HG03354 (cell line): Measurements from ENCODE around the gene PARD3B.

Source experiments
- ATAC-seq: cut with Tn5 transposase; IDR thresholded peaks from one replicate; pipeline ENCODE4 v1.9.1; 2021; ENCODE audit warnings: mild to moderate bottlenecking; ENCODE audit not compliant: unreplicated experiment, poor library complexity, severe bottlenecking

Gene PARD3B

DNA sequence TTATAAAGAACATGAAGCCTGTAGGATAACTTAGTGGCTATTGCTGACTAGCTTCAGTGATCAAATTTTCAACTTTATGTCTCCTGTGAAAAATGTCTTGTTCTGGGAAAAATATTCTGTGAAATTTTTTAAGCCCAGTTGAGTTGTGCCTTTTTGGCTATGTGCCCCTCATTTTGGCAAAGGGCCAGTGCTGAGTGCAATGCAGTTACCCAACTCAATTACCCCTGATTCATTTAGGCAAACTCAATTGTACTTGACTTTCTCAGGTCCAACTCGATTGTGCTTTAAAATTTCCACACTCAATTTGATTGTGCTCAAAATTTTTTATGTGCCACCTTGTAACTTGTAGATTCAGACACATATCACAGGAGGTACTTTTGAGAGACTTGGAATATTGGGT, 588.3 kb downstream of the PARD3B start:
- ATAC-seq = no peak

DNA sequence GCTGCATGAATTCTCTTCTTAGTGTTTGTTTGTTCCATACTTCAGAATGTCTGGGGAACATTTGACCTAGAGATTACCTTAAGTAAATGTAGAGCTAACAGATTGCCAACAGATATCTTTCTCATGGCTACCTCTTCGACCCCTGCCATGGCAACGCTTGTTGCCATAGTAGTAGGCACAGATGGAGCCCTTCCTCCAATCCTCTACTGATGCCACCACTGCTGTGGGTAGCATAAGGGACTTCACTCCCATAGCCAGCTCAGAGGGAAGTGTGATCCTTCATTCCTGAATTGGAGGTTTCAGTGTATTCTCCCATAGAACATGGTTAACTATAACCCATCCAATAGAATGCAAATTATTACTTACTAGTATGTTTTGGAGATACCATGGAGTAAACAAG, 593.5 kb downstream of the PARD3B start:
- ATAC-seq = no peak

DNA sequence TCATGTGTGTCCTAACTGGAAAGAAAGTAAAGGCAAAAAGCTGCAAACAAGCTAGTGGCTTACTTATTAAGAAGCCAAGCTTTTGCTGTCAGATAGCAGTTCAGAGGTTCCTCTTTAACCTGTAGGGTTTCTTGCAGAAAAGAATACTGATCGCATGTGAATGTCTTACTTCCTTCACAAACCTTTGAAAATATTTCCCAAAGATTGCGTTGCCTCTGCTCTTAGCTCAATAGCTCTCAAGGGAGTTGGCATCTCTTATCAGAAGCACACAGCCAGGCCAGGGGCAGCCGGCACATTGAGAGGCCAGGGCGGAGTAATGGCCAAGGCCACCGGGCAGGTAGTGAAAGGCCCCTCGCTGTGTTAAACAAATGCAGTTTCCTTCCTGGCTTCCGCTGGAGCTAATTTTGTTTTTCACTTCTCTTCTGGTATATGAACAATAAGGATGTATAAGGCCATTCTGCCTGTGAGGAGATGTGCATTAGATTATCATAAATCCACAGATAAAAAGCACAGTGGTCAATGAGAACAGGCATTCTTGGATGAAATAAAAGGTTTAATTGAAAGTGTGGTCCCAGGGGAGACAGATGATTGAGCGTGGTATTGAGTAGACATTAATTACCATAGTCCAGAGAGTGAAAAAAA, 594.7 kb downstream of the PARD3B start:
- peak; percentile 88 for ATAC-seq

DNA sequence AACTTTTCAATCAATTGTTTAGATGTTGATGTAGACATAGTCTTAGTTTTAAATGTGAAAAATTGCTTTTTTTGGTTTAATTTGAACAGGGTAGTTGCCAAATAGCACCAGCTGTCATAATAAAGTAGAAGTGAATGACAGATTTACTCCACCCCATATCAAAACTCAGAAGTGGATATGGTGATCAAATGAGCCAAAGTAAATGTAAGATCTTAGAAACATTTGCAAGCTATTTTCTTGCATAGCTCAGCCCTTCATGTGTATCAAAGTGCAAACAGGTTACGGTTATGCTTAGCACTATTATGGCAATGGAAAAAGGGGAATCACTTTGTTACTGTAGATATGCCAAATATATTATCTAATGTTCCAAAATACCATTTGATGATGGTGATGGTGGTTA, 596.1 kb downstream of the PARD3B start:
- no peak for ATAC-seq

DNA sequence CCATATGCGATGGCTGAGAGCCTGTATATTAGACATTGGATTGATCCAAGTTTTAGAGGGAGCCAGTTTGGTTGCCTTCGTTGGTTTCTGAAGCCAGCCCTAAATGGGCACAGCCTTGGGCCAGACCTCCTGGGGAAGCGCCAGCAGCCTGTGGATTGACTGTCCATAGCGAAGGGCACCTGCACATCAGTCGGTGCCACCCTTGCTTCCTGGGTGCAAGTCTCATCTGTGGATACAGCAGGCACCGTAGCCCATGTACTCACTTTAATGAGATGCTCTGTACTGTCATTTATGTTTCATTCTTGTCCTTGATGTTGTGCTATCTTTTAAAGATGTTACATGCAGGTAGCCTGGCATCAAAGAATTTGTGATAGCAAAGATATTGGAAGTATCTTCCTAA, 600.6 kb downstream of the PARD3B start:
- ATAC-seq = no peak

DNA sequence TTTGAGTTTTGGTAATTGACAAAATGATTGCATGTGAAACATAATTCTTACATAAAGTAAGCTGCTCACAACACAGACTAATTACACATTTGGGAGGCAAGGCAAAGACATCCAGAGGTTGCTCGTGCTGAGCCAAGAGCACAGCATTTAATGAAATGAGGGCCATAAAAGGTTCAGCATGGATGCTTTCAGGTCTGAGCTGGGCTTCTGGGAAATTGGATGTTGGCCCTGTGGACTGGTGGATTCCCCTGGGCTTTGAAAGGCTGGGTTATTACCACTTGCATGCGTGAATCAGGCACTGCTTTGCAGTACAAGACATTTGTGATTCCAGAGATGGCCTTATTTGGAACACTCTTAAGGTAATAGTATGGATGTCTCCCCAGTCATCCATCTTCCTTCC, 603.5 kb downstream of the PARD3B start:
- no peak for ATAC-seq

DNA sequence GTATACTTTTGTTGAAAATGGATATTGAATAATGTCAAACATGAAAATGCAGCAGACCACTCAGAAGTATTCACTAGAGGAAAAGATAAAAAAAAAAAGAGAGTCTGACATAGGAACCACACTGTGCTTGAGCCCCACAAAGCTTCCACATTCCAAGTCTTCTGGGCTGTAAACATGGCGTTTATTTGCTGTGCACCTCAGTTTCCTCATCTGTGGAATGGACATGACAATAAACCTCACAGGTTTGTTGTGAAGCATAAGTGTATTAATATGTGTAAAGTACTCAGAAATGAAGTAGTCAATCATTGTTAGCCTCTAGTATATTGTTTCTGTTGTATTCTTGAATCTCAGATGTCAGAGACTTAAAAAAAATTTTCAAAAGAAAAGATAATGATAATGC, 611.2 kb downstream of the PARD3B start:
- no peak for ATAC-seq

DNA sequence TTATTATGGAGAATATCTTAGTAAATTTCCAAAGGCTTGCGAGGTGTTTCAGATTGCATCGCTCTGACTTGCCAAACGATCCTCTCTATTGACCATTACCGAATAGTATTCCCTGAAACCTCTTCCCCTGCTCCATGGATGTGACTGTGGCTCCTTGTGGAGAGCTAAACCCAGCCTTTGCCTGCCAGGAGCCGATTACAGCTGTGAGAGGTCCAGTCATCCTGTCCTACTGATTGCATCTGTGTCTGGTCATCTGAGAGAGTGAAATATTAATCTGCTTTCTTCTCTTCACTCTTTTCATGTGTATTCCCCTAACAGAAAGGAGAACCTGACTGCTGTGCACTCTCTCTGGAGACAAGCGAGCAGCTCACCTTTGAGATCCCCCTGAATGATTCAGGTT, 613.1 kb downstream of the PARD3B start:
- ATAC-seq = no peak

DNA sequence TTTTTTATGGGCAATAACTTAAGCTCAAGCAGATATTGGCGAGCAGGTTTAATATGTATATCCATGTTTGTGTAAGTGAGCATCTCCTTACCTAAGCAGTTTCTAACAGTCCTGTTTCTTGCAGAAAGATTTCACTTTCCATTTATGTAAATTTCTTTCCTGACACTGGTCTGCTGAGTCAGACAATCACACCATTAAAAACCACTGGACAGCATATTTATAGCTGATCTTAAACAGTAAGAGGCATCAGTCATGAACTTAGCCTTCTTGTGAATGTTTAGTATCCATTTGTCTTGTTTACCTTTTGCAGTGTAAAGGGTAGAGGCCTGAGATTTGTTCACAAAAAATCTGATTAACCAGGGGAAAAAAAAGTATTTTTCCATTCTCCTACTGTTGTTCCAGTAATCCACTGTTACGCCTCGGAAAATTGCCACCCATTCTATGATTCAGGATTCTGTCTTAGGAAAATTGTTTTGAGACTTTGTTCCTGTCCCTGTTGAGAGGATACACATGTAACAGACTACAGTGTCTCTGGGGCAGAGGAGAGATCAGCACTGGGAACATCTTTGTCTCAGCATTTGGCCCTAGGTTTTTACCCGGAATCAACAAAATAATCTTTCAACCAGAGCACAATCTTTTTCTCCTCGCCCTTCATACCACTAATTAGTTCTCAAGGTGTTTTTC, 616.0 kb downstream of the PARD3B start:
- ATAC-seq = no peak

DNA sequence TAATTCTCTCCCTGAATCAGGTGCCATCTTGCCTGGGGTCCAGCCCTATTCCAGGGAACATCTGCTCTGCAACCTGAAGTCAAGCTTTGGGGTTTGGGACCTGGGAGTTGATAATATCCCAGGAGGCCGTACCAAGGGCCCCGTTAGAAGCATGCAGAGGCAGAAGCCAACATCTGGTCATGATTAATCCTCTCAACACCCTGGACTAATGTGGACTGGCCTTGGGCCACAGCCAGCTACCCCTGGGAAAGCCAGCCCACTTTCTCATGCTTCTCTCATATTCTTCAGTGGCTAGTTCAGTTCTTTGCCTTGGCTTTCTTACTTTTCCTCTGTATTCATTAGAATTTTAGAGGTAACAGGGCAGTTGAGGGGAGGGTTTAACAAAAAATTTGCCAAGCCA, 621.5 kb downstream of the PARD3B start:
- no peak for ATAC-seq

DNA sequence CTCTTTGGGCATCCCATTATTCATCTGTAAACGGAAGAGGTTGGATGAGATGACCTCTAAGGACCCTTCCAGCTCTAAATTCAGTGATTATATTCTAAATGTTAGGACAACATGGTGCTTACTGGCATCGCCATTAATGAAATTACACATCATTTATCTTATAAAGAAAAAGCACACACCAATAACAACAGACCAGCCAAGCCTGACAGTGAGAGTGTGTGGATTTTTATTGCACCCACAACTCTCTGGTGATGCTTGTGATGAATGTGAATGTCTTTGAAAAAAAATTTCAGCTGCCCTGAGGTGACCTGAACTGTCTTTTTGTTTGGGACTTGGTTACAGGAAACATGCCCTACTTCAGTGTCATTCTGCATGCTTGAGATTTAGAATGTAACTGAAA, 623.7 kb downstream of the PARD3B start:
- no peak for ATAC-seq

DNA sequence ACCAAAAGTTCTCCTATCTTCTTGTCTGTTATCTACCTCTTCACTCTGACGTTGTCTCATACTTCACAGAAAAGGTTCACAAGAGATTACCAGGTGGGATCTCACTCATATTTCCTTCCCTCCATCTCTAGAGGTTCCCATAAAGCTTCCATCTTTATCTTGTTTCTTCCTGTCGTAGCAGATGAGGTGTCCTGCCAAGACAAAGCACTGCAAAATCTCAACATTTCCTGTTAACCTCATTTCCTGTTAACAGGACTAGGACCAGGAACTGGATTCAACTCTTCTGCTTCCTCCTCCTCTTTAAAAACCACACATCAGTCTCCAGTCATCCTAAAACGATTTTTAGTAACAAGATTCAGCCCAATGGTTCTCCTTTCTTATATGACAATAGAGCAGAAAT, 624.2 kb downstream of the PARD3B start:
- no peak for ATAC-seq

DNA sequence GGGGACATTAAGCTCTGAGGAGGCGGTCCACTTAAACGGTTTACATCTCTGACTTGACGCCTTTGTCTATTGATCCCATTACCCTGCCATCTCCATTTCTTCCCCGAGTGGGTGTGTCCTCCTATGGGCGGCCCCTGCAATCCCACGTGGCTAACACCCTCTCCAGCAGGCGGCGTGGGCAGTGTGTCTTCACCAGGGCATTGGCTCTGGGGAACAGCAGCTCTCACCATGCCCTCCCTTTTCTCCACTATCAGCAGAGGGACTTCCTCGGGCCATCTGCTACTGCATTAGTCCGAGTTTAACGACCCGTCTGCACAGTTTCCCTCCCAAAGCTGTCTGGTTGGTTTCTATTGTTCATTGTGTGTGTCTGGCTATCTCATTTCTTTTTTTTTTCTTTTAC, 625.1 kb downstream of the PARD3B start:
- no peak for ATAC-seq

DNA sequence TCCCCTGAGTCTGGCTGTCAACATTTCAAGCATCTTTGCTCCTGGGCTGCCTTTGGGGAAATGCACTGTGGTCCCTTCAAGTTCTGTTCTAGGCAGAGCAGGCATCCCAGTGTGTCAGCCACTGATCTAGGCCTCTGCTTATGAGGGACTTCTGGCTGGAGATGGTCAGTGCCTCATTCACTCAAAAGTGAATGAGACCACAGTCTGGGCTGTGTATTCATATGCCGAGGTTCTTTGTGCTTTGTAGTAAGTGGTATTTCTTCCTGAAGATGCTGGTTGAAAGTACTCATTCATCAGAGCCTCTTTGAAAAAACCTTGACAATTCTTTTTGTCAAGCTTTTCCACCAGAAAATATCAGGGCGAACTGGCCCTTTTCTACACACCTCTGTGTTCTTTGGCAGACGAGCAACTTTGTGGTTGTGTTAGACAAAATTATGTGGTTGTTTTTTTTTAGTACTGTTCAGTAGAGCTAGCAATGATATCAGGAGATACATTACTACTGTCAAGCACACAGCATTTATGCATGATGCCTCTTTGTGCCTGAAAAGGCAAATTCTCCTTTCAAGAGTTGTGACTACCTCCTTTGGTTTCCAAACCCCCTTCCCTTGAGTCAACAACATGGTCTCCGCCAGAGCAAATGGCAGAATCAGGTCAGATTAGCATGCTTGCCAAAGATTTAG, 626.1 kb downstream of the PARD3B start:
- ATAC-seq = no peak

DNA sequence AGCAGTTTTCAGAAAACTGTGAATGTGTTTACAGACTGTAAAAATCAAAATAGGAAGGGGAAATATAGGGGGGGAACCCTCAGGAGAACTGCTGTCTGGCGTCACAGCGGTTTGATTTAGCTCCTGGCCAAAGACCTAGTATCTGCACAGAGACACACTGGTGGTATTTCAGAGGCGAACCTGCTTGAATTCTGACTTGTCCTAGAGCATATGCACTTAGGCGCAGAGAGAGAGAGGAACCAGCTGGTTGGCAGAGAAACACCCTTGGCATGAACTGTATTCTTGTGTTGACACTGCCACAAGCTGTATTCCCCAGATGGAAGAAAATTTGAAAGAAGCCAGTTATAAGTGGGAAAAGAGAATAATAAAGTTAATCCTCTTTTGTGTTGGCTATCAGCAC, 630.6 kb downstream of the PARD3B start:
- no peak for ATAC-seq

DNA sequence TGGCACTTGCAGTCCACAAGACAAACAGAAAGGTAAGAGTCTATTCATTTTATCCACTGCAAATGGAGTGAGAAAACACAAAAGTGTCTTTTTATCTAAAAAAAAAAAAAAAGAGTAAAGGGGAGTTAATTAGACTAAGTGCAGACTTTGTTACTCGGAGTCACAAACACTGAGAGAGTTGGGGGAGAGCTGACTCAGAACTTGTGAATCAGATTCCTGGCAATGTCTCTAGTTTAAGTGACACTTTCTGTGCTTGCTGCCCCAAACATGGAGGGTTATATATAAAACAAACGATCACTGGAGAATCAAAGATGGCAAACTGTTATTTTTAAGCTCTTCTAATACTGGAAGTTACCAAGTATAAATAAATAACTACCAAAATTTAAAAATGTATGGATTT, 631.3 kb downstream of the PARD3B start:
- no peak for ATAC-seq

DNA sequence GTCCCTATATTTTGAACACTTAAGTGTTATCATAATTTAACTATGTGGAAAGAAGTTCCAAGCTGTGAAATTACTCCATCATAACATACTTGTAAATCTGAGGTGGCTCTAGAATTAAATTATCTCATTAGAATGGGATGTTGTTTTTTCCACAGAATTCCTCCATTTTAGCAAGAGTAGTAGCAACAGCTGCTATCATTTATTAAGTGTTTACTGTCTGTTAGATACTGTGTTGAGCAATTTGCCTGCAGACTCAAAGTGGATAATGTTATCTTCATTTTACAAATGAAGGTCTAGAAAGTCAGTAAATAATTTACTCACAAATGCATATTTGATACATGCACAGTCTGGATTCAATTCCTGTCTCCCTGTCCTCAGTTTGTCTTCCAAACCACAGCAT, 632.3 kb downstream of the PARD3B start:
- ATAC-seq = no peak

DNA sequence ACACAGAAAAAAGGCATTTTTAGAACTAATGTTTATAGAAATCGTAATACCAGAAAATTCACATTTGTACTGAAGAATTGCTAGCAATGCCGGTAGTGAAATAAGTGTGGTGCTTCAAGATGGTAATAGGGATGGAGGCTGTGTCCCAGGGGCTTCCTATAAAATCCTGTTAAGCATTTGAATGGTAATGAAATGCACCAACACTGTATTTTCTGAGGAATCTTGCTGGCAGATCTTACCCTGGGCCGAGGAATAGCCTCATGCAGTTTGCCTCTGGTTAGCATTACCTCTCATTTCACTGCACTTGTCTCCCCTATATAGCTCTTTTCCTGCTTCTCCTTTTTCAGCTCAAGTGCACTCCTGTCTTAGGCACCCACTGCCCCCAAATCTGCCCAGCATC, 635.5 kb downstream of the PARD3B start:
- ATAC-seq = no peak

DNA sequence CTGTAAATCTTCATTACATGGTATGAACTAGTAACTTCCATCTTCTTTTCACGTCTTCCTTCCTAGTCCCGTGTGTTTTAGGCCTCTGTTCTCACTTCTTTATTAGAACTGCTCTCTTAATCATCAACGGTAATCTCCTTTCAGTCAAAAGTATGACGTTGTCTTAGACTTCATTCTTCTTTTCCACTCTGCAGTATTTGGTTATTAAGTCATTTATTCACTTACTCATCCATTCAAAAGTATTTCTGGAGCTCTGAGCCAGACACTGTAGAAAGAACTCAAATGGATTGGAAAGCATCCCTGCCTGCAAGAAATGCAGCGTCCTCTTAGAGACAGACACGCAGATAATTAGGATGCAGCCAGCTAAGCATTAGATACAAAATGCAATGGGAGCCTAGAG, 642.5 kb downstream of the PARD3B start:
- no peak for ATAC-seq

DNA sequence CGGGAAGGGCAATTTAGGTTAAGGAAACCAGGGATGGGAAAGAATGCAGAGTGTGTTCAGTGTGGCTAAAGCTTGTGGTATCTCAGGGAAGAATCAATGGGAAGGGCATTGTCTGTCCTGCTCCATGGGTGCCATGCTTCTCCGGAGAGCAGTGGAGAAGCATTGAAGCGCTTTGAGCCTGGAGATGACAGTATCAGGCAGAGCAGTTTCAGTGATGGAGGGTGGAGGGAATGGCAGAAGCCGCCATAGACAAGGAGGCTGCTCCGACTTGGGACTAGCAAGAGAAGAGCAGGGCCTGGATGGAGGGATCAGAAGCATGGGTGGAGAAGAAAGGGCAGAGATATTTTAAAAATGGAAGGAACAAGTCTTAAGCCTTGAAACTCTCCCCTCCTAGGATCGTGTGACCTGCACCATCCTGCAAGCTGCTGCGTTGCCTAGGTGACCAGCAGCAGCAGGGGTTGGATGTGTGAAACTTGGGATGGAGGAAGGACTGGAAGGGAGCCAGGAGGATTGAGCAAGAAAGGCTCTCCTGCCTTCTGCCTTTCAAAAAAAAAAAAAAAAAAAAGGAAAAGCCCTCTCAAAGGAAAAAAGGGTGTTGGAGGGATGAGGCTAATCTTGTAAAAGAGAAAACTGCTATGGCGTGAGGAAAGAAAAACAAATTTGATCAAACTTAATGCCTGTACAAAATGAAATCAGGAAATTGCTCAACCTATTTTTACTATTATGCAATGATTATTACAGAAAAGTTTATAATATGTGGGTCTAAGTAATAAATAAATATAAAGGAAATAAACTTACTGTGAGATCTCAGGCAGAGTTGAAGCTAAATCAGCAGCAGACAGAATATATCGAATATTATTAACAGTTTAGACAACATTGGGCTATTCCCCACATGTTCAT, 643.2 kb downstream of the PARD3B start:
- no peak for ATAC-seq
